Measurements from ENCODE around the gene PBX2.

PBX2 gene

GRCh38 chr6:32175322-32175710, 14.7 kb downstream of the PBX2 start:
- in situ Hi-C loops (cut with HindIII; ENCODE audit: low sequenced_read_pairs), result no loop called here

DNA sequence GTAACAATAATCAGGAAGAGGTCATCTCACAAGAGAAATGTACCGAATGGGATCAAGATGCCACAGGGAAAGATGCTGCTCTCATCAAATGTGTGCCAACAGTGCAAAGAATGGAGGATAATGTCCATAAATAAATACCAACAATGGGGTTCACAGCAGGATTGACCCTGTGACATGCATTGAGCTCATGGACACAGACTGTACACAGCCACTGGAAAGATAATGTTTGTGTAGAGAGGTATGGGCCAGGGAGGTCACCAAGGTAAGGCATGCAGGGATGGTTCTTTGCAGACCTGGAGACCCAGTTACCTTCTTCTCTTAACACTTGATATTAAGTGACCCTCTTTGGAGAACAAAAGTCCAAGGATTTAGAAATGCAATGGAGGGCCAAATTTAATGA, 15.6 kb downstream of the PBX2 start:
- in situ Hi-C loops (cut with HindIII; ENCODE audit: low sequenced_read_pairs), result no loop called here

DNA sequence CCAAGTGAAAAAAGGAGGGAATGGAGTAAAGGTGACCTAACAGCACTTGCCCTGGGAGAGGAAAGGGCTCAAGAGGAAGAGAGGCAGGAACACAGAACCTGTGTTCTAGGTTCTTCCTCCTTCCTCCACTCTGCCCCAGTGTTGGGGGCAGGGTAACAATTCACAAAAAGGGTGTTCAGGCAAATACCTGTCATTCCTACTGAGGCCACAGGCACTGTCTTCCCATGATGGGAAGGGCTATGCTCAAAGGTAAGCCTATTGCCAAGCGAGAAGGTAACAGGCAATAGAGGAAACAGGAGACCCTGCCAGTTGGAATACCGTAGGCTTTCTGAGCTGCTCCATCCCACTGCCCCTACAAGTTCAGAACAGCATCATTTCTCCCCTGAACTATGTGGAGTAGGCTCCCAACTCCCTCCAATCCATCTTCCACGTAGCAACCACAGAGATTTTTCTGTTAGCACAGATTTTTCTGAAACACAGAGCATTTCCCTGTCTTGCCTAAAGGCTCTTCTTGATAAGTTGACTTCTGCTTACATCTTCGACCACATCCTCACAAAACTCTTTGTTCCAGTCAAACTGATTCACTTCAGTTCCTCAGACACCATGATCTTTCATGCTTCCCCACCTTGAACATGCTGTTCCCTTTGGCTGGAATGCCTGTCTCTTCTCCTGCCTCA, 16.8 kb downstream of the PBX2 start:
- in situ Hi-C loops (cut with HindIII; ENCODE audit: low sequenced_read_pairs), result no loop called here

- in situ Hi-C loops (cut with HindIII; ENCODE audit: low sequenced_read_pairs), result no loop called here
Observed at GRCh38 chr6:32171234-32171633, 18.8 kb downstream of the PBX2 start.

DNA sequence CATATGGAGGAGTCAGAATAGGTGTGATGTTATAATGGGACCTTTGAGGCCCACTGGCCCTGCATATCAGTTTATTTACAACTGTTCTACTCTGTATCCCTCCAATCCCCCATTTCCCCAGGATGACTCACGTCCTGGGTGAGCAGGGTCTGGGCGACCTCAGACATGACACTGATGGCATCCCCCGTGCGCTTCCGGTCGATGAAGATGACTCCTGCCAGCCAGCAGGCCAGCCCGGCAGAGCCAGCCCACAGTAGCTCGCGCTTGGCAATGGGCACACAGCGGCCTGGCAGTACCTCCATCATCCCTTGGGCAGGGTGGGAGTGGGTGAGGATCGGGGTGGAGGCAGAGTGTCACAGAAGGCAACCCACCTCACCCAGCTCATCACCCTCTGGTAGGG, 19.7 kb downstream of the PBX2 start:
- in situ Hi-C loops (cut with HindIII; ENCODE audit: low sequenced_read_pairs), result no loop called here

DNA sequence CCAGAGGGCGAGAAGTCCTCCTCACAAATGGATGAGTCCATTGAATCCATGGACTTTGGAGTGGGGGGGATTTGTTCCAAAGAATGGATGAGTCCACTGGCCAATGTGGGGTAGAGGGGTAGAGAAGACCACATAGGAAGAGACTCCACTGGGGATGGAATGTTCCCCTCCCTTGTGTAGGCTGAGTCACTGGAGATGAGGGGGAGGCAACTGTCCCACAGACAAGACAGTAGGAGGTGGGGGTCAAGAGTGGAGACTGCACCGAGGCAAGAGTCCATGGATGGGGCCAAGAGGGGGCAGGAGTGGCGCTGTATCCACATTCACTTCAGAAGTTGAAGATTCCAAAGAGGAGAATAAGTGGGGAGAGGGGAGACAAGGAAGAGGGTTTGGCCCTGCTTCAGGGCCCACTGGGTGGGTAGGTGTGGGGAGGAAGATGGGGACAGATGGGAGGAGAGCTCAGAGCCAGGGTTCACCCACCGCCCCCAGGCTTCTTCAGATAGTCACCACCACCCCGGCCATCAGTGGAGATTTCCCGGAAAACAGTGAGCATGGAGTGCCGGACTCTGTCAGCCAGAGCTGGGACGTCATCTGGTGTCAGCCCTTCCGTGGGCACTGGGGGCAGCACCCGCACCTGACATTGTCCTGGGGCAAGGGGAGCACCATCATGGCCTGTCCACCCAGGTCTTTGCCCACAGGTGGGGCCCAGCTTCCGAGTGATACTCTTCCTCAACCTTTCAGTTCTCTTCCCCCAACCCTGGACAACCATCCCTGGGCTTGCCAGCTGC, 21.0 kb downstream of the PBX2 start:
- in situ Hi-C loops (cut with HindIII; ENCODE audit: low sequenced_read_pairs), result no loop called here

DNA sequence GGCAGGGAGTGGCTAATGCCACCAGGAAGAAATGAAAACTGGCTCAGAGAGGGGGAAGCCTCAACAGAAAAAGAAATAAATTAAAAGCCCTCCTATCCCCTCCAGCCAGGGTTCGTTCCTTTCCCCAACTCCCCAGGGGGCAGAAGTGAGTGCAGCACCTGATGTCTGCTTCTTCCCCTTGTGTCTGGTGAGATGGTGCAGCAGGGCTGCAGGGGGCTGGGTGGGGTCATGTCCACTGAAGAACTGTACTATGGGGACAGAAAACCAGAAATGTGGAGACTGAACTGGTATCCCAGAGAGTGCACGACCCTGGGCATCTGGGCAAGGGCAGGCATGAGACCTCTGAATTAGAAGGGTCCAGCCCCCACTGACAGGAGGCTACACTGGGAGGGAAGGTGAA, 21.7 kb downstream of the PBX2 start:
- in situ Hi-C loops (cut with HindIII; ENCODE audit: low sequenced_read_pairs), result no loop called here

DNA sequence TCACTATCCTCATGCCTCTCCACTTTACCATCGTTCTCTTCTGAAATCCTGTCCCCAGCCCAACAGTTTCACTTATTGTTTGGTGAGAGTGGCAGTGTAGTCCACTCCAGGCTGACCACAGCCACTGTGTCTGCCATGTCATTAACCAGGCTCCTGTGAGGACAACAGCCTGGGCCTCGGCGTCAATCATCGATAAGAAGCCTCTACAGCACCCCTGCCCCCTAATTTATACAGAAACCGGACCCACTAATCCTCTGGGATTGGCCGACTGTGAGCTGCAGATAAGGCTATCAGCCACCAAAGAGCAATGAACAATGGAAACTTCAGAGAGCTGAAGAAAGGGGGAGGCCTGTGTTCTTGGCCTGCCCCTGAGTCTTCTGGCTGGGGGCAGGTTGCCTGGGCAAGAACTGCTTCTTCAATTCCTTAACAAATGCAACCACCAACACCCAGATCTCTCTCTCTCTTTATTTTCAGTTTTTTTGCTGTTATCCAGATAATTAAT, 22.2 kb downstream of the PBX2 start:
- in situ Hi-C loops (cut with HindIII; ENCODE audit: low sequenced_read_pairs), result no loop called here

DNA sequence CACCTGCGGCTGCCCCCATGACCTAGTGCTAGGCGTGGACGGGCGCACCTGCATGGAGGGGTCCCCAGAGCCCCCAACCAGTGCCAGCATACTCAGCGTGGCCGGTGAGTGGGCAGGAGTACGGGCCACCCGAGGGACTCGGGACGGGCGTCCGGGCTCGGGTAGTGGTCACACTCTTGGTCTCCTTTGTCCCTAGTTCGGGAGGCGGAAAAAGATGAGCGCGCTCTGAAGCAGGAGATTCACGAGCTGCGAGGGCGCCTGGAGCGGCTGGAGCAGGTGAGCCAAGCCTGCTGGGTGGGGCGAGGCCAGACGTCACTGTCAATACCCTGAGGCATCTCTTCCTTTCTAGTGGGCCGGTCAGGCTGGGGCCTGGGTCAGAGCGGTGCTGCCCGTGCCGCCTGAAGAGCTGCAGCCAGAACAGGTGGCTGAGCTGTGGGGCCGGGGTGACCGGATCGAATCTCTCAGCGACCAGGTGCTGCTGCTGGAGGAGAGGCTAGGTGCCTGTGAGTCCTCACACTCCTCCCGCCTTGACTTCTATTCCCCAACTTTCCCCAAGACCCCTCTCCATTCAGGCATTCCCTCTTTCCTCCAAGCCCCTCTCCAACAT, 22.7 kb downstream of the PBX2 start:
- in situ Hi-C loops (cut with HindIII; ENCODE audit: low sequenced_read_pairs), result no loop called here

GRCh38 chr6:32166411-32167061, 23.5 kb downstream of the PBX2 start:
- in situ Hi-C loops (cut with HindIII; ENCODE audit: low sequenced_read_pairs), result no loop called here

DNA sequence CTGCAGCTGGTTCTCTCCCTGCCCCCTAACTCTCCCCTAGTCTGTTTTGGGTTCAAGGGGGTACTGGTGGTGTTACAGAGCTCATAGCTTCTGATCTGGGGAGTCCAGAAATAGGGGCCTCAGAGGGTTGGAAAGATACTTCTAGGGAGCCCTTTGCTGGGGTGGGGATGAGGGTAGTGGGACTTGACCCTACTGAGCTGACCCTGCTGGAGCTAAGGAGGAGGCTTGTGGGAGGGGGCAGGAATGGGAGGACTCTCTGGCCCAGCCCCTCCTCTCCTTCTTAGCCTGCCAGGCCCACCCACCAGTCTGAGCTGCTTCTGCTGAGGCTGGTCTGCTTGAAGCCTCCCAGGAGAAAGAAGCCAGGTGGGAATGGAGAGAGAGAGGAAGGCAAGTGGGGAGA, 25.7 kb downstream of the PBX2 start, which contains the start of gene EGFL8:
TSS of gene EGFL8 (plus strand) at position 301 of the 400 bp plus-strand sequence. CDS start 1,571 bp downstream, outside the sequence.
- in situ Hi-C loops (cut with HindIII; ENCODE audit: low sequenced_read_pairs), result no loop called here

DNA sequence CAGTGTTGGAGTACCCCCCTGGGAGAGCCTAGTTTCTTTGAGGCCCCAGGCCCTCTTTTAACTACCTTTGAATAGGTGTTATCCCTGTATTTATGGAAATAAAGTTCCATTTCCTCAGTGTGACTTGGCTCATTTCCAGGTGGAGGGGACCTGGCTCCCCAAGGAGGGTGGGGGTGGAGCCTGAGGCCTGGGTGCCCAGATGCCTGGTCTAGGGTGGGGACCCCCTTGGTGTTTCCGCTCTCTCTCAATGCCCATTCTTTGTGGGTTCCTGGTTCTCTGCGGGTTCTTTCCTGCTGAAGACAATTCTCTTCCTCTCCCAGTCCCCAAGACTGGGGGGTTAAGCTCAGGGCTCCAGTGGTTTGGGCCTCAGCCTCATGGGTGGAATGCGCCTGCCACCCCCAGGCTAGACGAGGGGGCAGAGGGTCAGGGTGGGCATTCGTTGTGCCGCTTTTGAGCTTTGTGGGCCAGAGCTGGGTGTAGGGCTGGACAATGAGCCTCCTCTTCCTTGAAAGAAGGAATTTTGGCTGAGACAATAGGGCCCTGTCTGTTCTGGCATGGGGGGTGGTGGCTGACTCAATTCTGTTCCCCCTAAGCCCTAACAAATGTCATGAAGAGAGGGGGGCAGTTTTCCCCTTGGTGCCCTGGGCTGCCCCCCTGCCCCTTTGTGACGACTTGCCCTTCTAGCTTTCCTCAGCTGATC, 26.3 kb downstream of the PBX2 start:
- in situ Hi-C loops (cut with HindIII; ENCODE audit: low sequenced_read_pairs), result no loop called here

DNA sequence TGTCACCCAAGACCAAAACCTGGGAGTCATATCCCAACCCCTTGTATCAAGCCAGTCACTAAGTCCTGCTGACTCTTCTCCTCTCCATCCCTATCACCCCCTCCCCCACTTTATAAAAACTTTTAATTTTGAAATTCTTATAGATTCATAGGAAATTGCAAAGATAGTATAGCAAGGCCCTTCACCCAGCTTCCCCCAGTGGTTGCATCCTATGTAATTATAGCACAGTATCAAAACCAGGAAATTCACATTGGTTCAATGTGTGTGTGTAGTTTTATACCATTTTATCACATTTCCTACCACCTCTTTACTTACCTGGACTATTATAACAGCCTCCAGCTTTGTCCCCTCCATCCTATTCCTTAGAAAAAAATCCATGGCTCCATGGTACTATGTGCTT, 31.9 kb downstream of the PBX2 start:
- in situ Hi-C loops (cut with HindIII; ENCODE audit: low sequenced_read_pairs), result no loop called here

GRCh38 chr6:32156891-32157290, 33.1 kb downstream of the PBX2 start:
- in situ Hi-C loops (cut with HindIII; ENCODE audit: low sequenced_read_pairs), result no loop called here

- in situ Hi-C loops (cut with HindIII; ENCODE audit: low sequenced_read_pairs), result no loop called here
Observed at GRCh38 chr6:32154514-32155161, 35.4 kb downstream of the PBX2 start.

- in situ Hi-C loops (cut with HindIII; ENCODE audit: low sequenced_read_pairs), result no loop called here
Observed at GRCh38 chr6:32153564-32154513, 36.2 kb downstream of the PBX2 start, which contains the start of gene PPT2. Gene PPT2, plus strand, starts transcription at chr6:32154141. Its CDS starts 454 bp downstream, at chr6:32154595.

DNA sequence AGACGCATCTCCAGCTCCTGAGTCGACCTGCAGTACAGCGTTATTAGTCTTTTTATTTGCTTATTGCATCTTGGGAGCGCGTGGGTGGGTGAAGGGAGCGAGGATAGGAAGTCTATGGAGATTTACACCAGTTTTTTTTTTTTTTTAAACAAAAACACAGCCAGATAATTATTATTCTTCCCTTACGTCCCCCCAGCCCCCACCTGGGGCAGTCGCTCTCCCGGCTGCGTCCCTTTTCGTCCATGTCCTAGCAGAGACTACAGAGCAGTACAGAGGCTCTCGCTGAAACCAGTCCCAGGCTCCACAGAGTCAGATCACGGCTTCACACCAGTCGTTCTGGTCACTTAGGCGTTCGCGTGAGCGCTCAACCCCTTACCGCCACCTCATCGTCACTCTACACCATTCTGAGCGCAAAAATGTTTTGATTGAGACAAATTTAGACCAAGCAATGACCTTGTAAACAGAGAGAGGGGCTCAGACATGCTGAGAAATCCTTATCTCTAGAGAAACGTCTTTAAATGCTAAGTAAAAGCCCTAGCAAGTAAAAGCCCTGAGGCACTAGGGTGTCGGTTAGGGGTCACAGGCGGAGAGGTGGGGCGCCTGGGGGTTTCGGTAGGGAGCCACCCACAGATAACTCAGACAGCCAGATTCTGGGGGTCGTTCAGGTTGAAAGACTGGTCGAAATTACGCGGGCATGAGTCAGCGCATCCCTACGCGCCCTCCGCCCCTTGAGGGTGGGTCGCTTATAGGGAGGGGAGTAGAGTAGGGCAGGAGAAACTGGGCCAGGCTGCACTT, 37.0 kb downstream of the PBX2 start:
- in situ Hi-C loops (cut with HindIII; ENCODE audit: low sequenced_read_pairs), result no loop called here
